HL-60 (cell line): Measurements from ENCODE around the gene SLC22A23.

Experiments
- DNase-seq, 2 experiments: peaks; one replicate each; pipeline ENCODE4 v3.0.0-alpha.2; 2010 to 2020; ENCODE audit warnings: low read depth in 1 of 2, low spot score in 1 of 2
- H3K27ac ChIP-seq: fragments of 250-450 bp; sonication (Bioruptor Pico); replicated peaks from 2 replicates; pipeline ENCODE4 v1.5.1; 2020; ENCODE audit warnings: mild to moderate bottlenecking, moderate library complexity
- H3K27me3 ChIP-seq: fragments of 250-450 bp; sonication (Bioruptor Pico); 2 replicates; pipeline ENCODE4 v1.5.1; 2021; ENCODE audit warnings: mild to moderate bottlenecking, moderate library complexity; ENCODE audit not compliant: insufficient read depth, poor library complexity, severe bottlenecking
- H3K4me3 ChIP-seq: replicated peaks from 2 replicates; pipeline ENCODE4 v1.5.1; 2011; ENCODE audit warnings: mild to moderate bottlenecking, control low read depth, low read length; ENCODE audit not compliant: insufficient read depth
- CTCF ChIP-seq: IDR thresholded peaks from one replicate; pipeline ENCODE4 v1.5.1; 2011; ENCODE audit warnings: low read length, control low read depth, inconsistent platforms; ENCODE audit not compliant: insufficient read depth
- GABPA ChIP-seq: IDR thresholded peaks from 2 replicates; pipeline ENCODE4 v1.6.1; 2012; ENCODE audit warnings: low read depth
- POLR2AphosphoS5 ChIP-seq: IDR thresholded peaks from 2 replicates; pipeline ENCODE4 v1.6.1; 2012; ENCODE audit warnings: low read depth
- REST ChIP-seq: IDR thresholded peaks from 2 replicates; pipeline ENCODE4 v1.6.1; 2012; ENCODE audit warnings: low read depth; ENCODE audit not compliant: insufficient replicate concordance
- SPI1 ChIP-seq: IDR thresholded peaks from 2 replicates; pipeline ENCODE4 v1.6.1; 2012; ENCODE audit warnings: low read depth, mild to moderate bottlenecking, borderline replicate concordance

Gene SLC22A23

GRCh38 chr6:3290149-3290930 is 166.5 kb downstream of the SLC22A23 start:
- Histone ChIP-seq H3K27me3 (peaks cover 2% of the 10 kb centered on the region), H3K4me3 (no peak overlapping the region), H3K27ac (no peak overlapping the region)
- no peak for TF ChIP-seq SPI1
- no peak for TF ChIP-seq CTCF
- no peak for TF ChIP-seq GABPA
- TF ChIP-seq POLR2AphosphoS5 = no peak
- no peak for TF ChIP-seq REST
- DNase-seq = no peak

GRCh38 chr6:3289664-3290055 is 167.2 kb downstream of the SLC22A23 start:
- TF ChIP-seq SPI1 (no peak), GABPA (no peak), POLR2AphosphoS5 (no peak), REST (no peak), CTCF (no peak)
- no peak overlapping the region for H3K27ac ChIP-seq
- peaks cover 2% of the 10 kb centered on the region for H3K27me3 ChIP-seq
- no peak overlapping the region for H3K4me3 ChIP-seq
- no peak for DNase-seq

GRCh38 chr6:3288711-3289663 is 167.9 kb downstream of the SLC22A23 start:
- TF ChIP-seq GABPA (no peak), POLR2AphosphoS5 (no peak), CTCF (no peak), SPI1 (no peak), REST (no peak)
- Histone ChIP-seq H3K4me3 (no peak overlapping the region), H3K27ac (no peak overlapping the region), H3K27me3 (peaks cover 2% of the 10 kb centered on the region)
- no peak for DNase-seq
